ENCODE data around the gene IRX4.

DNA sequence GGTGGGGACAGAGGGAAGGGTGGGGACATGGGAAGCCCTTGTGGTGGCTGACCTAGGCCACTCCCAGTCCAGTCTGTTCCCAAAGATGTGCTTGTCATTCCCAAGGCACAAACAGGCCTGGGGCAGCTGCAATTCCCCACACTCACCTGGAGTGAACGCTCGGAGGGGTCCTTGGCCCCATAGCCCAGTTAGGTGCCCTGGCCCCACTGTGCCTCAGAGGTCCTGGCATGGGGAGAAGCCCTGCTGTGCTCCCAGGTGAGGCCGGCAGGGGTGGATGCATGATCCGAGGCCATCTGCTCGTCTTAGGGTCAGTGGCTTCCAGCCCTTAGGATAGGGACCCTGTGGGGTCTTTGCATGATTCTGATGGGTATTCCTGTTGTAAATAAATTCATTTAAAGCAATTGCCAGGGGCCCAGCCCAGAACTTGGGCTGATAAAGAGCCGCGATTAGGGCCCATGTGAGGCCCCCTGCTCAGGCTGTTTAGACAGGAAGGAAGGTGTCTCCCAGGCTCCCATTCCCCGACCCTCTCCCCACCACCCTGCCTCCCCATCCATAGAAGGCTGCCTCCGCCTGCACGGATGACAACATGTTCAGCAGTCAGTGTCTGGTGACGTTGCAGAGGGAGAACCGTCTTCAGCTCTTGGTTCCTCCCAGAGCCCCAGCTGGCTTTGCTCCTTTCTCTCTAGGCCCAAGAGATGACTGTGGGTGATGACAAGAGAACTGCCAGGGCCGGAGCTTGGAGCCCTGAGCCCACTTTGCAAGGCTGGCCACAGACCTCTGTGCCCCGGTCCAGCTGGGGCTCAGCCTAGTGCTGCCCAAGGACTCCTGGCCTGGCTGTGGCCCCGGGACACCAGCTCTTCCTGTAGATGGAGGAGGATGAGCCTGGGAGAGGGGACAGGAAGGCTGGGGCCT lies 28.4 kb upstream of the IRX4 start:
- TF ChIP-seq POLR2AphosphoS5 (IDR thresholded peaks at IDR 0.05; ENCODE audit: borderline replicate concordance, low read depth, low read length), result no peak
- TF ChIP-seq EZH2 (IDR thresholded peaks at IDR 0.05), result no peak
- no peak for TF ChIP-seq FOXP2 (optimal IDR thresholded peaks at IDR 0.05; ENCODE audit: control extremely low read depth, extremely low read length, insufficient read depth)
